A673 (cell line): Measurements from ENCODE around the gene FOXRED1.

Experiments
- EZH2 ChIP-seq: fragments of 200-600 bp; sonication (generic); IDR thresholded peaks from 2 replicates; pipeline ENCODE4 v1.6.1; 2017; ENCODE audit warnings: borderline replicate concordance, low read depth, mild to moderate bottlenecking, mixed read lengths, antibody characterized with exemption, low read length; ENCODE audit not compliant: poor library complexity, severe bottlenecking
- TF ChIP-seq, protein P1 (sequence below): fragments of 300-800, 200-600 bp; sonication (generic); conservative IDR thresholded peaks from 2 replicates; pipeline ENCODE4 v1.5.1; 2017; ENCODE audit warnings: low read depth, mild to moderate bottlenecking, antibody characterized with exemption, low read length, moderate library complexity, mixed read lengths

DNA sequence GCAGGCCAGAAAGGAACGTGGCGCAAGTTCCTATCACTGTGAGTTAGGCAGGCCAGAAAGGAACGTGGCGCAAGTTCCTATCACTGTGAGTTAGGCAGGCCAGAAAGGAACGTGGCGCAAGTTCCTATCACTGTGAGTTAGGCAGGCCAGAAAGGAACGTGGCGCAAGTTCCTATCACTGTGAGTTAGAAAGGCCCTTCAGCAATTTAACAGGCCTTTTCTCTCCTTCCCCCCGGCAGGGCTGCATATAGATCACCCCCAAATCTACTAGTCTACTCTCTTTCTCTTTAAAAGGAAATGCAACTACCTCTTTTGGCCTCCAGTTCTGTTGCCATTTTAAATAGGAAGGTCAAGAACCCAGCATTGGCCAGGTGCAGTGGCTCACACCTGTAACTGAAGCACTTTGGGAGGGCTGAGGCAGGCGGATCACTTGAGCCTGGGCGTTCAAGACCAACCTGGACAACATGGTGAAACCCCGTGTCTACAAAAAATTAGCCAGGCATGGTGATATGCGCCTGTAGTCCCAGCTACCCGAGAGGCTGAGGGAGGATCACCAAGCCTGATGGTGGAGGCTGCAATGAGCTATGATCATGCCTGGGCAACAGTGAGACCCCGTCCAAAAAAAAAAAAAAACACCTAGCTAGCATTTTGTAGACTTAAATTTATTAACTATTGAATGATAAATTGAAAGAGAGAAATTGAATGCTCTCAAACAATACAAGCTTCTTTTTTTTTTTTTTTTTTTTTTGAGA, 42.4 kb upstream of the FOXRED1 start:
- TF ChIP-seq, protein P1, sequence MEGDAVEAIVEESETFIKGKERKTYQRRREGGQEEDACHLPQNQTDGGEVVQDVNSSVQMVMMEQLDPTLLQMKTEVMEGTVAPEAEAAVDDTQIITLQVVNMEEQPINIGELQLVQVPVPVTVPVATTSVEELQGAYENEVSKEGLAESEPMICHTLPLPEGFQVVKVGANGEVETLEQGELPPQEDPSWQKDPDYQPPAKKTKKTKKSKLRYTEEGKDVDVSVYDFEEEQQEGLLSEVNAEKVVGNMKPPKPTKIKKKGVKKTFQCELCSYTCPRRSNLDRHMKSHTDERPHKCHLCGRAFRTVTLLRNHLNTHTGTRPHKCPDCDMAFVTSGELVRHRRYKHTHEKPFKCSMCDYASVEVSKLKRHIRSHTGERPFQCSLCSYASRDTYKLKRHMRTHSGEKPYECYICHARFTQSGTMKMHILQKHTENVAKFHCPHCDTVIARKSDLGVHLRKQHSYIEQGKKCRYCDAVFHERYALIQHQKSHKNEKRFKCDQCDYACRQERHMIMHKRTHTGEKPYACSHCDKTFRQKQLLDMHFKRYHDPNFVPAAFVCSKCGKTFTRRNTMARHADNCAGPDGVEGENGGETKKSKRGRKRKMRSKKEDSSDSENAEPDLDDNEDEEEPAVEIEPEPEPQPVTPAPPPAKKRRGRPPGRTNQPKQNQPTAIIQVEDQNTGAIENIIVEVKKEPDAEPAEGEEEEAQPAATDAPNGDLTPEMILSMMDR, result no peak
- TF ChIP-seq EZH2, result no peak
